Transverse colon (tissue), 4 donors: Measurements from ENCODE around the gene EPS8.

Source experiments
- EP300 ChIP-seq: sonication (generic); formaldehyde crosslinking; IDR thresholded peaks from one replicate; pipeline ENCODE4 v1.6.1; 2017; ENCODE audit warnings: antibody characterized with exemption, low read depth
- POLR2A ChIP-seq: fragments of 450-650 bp; IDR thresholded peaks from one replicate; pipeline ENCODE4 v1.6.1; 2016; ENCODE audit warnings: antibody characterized with exemption, mild to moderate bottlenecking, moderate library complexity
- POLR2AphosphoS5 ChIP-seq, 3 donors: sonication (generic); formaldehyde crosslinking; IDR thresholded peaks; one replicate each; pipeline ENCODE4 v1.6.1; 2016; ENCODE audit warnings: antibody characterized with exemption in 3 of 3
- TF ChIP-seq, protein P1 (sequence below), 5 experiments: fragments of 200-600 bp in 3 of 5; fragments of 450-650 bp in 2 of 5; sonication (generic) in 3 of 5; IDR thresholded peaks; 1 replicate in 2 of 5; 2 replicates in 3 of 5; pipeline ENCODE4 v1.5.1; 2016 to 2017; ENCODE audit warnings: antibody characterized with exemption in 5 of 5, inconsistent platforms in 3 of 5, mild to moderate bottlenecking in 2 of 5, moderate library complexity in 1 of 5

DNA sequence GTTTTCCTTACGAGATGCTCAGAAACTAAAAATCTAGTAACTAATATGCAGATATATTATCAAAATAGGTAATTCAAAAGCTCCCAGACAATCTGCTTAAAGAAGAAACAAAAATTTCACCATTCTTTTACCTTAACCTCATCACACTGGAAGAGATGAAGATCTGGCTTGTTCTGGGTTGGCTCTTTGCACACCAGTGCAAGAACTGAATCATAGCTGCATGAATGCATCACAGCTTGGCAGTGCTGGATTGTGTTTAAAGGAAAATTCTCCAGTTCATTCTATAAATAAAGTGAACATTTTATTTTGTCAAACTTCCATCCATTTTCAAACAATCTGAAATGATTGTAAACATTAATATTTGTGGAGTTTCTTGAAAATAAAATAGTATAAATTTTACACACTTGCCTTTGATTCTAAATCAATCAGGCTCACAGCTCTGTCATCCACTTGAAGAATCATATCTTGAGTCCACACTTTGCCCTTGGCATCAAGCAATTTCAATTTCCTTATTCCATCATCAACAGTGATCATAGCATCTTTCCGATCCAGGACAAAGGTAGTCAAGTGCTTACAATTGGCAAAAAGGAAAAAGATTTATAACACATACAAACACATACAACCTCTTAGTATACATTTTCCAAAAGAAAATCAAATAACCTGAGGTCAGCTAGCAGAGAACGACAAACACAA, 119.8 kb downstream of the EPS8 start:
- TF ChIP-seq, protein P1, sequence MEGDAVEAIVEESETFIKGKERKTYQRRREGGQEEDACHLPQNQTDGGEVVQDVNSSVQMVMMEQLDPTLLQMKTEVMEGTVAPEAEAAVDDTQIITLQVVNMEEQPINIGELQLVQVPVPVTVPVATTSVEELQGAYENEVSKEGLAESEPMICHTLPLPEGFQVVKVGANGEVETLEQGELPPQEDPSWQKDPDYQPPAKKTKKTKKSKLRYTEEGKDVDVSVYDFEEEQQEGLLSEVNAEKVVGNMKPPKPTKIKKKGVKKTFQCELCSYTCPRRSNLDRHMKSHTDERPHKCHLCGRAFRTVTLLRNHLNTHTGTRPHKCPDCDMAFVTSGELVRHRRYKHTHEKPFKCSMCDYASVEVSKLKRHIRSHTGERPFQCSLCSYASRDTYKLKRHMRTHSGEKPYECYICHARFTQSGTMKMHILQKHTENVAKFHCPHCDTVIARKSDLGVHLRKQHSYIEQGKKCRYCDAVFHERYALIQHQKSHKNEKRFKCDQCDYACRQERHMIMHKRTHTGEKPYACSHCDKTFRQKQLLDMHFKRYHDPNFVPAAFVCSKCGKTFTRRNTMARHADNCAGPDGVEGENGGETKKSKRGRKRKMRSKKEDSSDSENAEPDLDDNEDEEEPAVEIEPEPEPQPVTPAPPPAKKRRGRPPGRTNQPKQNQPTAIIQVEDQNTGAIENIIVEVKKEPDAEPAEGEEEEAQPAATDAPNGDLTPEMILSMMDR (IDR thresholded peaks at IDR 0.05): no peak
- TF ChIP-seq POLR2A: no peak
- no peak for TF ChIP-seq EP300
- TF ChIP-seq POLR2AphosphoS5 (IDR thresholded peaks at IDR 0.05): no peak
